WERI-Rb-1 (cell line): ENCODE data around the gene RRP1.

Source experiments
- DNase-seq: peaks from one replicate; pipeline ENCODE4 v3.0.0-alpha.2; 2020
- H3K27ac ChIP-seq: fragments of 250-450 bp; sonication (Bioruptor Pico); 2 replicates; pipeline ENCODE4 v1.5.1; 2020; ENCODE audit warnings: mild to moderate bottlenecking, moderate library complexity
- H3K27me3 ChIP-seq: fragments of 250-450 bp; sonication (Bioruptor Pico); 2 replicates; pipeline ENCODE4 v1.5.1; 2021; ENCODE audit warnings: mild to moderate bottlenecking, low read depth, moderate library complexity; ENCODE audit not compliant: insufficient read depth, severe bottlenecking
- H3K36me3 ChIP-seq: fragments of 250-450 bp; sonication (Bioruptor Pico); 2 replicates; pipeline ENCODE4 v1.5.1; 2020; ENCODE audit warnings: mild to moderate bottlenecking, moderate library complexity
- H3K4me3 ChIP-seq: 2 replicates; pipeline ENCODE4 v1.5.1; 2011; ENCODE audit warnings: low read depth, mild to moderate bottlenecking, control low read depth, low read length
- H3K9me3 ChIP-seq: fragments of 250-450 bp; sonication (Bioruptor Pico); 2 replicates; pipeline ENCODE4 v1.5.1; 2021; ENCODE audit warnings: mild to moderate bottlenecking, moderate library complexity; ENCODE audit not compliant: severe bottlenecking
- TF ChIP-seq, protein P1 (sequence below): IDR thresholded peaks from 2 replicates; pipeline ENCODE4 v1.5.1; 2011; ENCODE audit warnings: low read depth, mild to moderate bottlenecking, control low read depth, inconsistent platforms, low read length

RRP1 gene

DNA sequence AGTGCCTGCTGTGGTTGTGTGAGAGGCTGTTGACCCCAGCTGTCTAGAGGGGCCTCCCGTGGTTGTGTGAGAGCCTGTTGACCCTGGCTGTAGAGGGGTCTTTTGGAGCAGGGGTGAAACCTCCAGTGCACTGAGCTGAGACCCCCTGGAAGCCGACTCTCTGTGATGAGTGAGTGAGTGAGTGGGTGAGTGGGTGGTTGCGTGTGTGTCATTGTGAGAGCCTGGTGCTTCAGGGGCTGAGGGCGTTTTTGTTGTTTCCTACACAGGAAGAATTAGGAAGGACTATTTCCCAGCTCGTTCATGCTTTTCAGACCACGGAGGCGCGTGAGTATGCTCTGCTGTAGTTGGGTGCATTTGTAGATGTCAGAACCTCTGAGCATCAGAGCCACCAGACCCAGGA, 3.0 kb downstream of the RRP1 start:
- no peaks in the 10 kb centered on the region for H3K9me3 ChIP-seq
- H3K4me3 ChIP-seq, result no peak overlapping the region
- TF ChIP-seq, protein P1, sequence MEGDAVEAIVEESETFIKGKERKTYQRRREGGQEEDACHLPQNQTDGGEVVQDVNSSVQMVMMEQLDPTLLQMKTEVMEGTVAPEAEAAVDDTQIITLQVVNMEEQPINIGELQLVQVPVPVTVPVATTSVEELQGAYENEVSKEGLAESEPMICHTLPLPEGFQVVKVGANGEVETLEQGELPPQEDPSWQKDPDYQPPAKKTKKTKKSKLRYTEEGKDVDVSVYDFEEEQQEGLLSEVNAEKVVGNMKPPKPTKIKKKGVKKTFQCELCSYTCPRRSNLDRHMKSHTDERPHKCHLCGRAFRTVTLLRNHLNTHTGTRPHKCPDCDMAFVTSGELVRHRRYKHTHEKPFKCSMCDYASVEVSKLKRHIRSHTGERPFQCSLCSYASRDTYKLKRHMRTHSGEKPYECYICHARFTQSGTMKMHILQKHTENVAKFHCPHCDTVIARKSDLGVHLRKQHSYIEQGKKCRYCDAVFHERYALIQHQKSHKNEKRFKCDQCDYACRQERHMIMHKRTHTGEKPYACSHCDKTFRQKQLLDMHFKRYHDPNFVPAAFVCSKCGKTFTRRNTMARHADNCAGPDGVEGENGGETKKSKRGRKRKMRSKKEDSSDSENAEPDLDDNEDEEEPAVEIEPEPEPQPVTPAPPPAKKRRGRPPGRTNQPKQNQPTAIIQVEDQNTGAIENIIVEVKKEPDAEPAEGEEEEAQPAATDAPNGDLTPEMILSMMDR, result no peak
- H3K27me3 ChIP-seq, result no peaks in the 10 kb centered on the region
- no peak for DNase-seq
- H3K36me3 ChIP-seq, result peaks cover 77% of the 10 kb centered on the region
- no peak overlapping the region for H3K27ac ChIP-seq

DNA sequence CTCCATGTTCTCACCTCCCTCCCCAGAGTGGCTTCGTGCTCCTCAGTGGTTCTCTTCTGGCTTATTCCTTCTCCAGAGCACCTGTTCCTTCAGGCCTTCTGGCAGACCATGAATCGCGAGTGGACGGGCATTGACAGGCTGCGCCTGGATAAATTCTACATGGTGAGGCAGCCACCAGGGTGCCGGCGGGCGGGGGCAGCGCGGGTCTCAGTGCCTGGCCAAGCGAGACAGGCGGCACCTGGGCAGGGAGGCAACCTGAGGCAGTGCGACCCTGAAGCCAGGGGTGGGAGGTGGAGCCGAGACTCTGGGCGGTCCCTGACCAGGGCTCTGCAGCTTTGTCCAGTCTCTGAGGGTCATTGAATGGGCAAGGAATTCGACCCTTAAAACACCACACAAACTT, 3.9 kb downstream of the RRP1 start:
- Histone ChIP-seq H3K9me3 (no peaks in the 10 kb centered on the region), H3K27ac (no peak overlapping the region), H3K4me3 (no peak overlapping the region), H3K36me3 (peaks cover 85% of the 10 kb centered on the region), H3K27me3 (no peaks in the 10 kb centered on the region)
- TF ChIP-seq, protein P1, result no peak
- DNase-seq, result no peak

DNA sequence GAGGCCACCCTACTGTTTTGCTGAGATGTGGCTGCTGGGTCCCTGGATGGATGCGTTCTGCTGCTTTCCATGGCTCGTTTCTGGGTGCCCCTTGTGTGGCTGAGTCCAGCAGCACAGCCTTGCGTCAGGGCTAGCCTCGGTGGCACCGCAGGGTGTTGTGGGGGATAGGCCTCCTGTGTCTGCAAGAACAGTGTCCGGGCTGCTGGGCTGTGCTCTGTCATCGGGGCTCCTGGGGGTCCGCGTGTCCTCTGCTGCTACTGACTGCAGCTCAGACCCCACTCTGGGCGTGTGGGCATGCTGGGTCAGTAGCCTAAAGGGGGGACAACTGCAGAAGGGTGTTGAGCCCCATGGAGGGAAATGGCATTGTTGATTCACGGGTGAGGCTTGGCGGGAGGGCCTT, 4.9 kb downstream of the RRP1 start:
- Histone ChIP-seq H3K36me3 (peaks cover 96% of the 10 kb centered on the region), H3K27me3 (no peaks in the 10 kb centered on the region), H3K27ac (no peak overlapping the region), H3K9me3 (no peaks in the 10 kb centered on the region), H3K4me3 (no peak overlapping the region)
- TF ChIP-seq, protein P1, result no peak
- no peak for DNase-seq

DNA sequence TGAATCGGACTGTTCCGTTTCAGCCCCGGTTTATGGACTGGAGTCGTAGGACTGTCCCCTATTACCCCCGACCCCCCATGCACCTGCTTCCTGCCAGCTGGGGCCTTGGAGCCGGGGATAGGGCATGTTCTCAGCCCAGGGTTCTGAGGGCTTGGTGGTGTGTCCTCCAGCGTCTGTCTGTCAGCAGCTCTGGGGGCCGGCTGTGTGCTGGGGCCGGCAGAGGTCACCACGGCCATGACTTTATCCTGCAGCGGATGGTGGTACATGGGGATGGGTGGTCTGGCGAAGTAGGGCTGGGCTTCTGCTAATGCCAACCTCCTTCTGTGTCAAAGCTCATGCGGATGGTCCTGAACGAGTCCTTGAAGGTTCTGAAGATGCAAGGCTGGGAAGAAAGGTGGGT, 5.5 kb downstream of the RRP1 start:
- TF ChIP-seq, protein P1, result no peak
- no peak overlapping the region for H3K4me3 ChIP-seq
- H3K9me3 ChIP-seq, result no peaks in the 10 kb centered on the region
- no peaks in the 10 kb centered on the region for H3K27me3 ChIP-seq
- H3K36me3 ChIP-seq, result peaks cover 97% of the 10 kb centered on the region
- DNase-seq, result no peak
- H3K27ac ChIP-seq, result no peak overlapping the region

DNA sequence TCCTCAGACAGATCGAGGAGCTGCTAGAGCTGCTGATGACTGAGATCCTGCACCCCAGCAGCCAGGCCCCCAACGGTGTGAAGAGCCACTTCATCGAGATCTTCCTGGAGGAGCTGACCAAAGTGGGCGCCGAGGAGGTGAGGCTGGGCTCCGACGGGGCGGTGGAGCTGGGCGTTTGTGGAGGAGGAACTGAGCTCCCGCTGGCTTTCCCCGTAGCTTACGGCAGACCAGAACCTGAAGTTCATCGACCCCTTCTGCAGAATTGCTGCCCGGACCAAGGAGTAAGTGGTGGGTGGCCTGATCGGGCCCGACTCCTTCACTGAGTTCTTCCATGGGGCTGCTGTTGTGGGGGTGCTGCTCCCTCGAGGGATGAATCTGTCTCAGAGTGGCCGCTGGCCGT, 8.0 kb downstream of the RRP1 start:
- peaks cover 99% of the 10 kb centered on the region for H3K36me3 ChIP-seq
- DNase-seq, result no peak
- no peaks in the 10 kb centered on the region for H3K27me3 ChIP-seq
- H3K9me3 ChIP-seq, result no peaks in the 10 kb centered on the region
- no peak overlapping the region for H3K27ac ChIP-seq
- TF ChIP-seq, protein P1, result no peak
- H3K4me3 ChIP-seq, result no peak overlapping the region

DNA sequence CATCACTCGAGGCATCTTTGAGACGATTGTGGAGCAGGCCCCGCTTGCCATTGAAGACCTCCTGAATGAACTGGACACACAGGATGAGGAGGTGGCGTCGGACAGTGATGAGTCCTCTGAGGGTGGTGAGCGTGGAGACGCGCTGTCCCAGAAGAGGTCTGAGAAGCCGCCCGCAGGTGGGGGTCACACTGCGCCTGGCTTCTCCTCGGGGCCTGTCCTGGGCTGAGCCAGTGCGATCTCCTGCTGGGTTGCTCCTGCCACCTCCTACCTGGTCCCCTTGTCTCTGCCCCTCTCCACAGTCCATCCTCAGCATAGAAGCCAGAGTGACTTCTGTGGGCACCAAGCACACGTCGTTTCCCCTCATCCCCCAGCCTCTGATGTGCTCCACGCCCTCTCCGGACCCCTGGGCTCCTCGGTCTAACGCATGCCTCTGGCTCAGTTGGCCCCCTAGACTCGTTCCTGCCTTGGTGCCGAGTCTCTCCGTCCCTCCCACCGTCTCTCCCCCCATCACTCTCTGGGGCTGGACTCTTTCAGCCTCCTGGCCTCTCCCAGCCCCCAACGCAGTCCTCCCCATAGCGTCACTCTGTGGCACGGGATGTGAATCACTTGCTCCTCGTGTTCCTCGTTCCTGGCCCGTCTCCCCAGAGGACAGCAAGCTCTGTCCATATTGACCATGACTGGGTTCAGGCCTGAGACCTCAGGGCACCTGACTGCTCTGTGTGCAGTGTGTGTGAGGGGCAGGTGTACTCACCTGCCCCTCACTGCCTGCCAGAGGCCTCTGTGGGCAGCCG, 8.7 kb downstream of the RRP1 start:
- no peaks in the 10 kb centered on the region for H3K27me3 ChIP-seq
- no peak overlapping the region for H3K4me3 ChIP-seq
- no peaks in the 10 kb centered on the region for H3K9me3 ChIP-seq
- no peak overlapping the region for H3K27ac ChIP-seq
- DNase-seq, result no peak
- peaks cover 99% of the 10 kb centered on the region for H3K36me3 ChIP-seq
- TF ChIP-seq, protein P1, result no peak
